HG03139 (cell line): Measurements from ENCODE around the gene SCAMP2.

Experiments
- ATAC-seq: cut with Tn5 transposase; IDR thresholded peaks from one replicate; pipeline ENCODE4 v1.9.1; 2021; ENCODE audit not compliant: unreplicated experiment

SCAMP2 gene

DNA sequence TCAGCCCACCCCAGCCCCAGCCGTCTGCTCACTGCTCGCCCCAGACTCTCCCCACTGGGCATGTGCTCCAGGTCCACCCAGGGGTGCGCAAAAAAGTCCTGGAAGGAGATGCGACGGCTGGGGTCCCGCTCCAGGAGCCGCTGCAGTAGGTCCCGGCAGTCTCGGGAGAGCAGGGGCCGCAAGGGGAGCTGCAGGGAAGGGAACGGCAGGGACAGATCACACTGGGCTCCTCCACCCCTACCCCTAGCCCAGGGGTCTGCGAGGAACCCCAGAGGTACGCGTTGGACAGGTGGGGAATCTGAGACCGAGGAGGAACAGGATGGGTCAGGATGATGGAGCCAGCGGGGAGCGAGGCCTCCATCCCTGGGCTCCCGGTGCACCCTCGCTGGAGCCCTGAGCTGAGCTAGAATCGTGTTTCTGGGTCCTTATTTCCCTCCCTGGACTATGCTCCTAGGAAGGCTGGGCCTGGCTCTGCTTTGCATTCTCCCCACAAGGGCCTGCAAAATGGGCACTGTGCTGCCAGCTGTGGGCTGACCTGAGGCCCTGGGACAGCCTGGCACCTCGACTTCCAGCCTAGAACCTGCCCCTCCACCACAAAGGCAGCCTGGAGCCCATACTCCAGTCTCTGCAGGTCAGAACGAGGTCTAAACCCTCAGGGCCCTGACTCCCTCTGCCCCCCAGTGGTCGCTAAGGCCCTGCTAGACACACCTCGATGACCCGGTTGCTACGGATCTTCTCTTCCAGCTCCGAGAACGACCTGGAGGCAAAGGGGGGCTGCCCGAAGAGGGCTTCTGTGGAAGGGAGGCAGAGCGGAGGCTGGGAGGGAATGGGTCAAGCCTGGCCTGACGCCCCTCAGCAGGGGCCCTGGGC is 33.4 kb downstream of the SCAMP2 start:
- ATAC-seq = no peak

DNA sequence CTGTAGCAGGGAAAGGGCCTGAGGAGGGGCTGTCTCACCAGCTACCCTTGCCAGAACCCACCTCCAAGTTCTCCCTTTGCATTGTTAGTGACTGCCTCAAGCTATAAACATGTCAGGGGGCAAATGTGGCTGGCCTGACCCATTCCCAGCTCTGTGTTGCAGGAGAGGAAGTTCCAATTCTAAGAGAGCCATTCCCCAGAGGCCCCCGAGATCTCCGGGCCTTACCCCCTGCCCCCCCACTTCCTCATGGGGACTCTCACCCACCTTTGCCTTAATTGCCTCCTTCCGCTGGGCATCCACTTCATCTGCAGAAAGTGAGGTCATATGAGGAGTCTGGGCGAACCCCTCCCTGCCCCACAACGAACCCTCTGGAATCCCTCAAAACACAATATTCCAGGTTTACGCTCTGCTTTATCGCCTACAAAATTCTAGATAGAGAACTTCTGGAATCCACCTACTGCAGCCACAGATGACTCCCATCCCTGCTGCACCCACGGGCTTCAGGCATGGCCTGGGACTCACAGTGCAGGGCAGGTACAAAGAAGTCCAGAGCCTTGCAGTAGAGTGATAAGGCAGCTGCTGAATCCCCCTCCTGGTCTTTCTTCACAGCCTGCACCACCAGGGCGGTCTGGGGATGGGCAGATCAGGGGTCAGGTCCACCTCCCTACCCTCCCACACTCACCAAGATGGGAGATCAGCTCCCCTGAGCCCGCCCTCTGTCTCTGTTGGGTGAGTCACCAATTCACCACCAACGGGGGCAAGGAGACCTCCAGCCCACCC is 34.2 kb downstream of the SCAMP2 start:
- no peak for ATAC-seq

DNA sequence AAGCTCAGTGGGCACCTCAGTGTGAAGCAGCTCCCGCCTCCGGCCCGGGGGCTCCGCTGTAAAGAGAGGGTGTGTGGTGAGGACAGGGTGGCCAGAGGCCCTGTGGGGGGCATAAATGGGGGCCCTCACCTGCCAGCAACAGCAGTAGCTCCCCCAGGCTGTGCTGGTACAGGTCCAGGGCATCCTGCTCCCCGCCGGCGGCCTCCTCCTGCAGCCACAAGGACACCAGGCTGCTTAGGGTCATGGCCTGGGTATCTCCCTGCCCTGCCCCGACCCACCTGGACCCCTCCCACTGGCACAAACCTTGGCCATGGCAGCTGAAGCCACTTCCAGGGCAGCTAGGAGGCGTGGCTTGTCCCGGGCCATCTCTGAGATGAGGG is 35.0 kb downstream of the SCAMP2 start:
- no peak for ATAC-seq

GRCh38 chr15:74837482-74838136 is 35.6 kb downstream of the SCAMP2 start:
- ATAC-seq = no peak

DNA sequence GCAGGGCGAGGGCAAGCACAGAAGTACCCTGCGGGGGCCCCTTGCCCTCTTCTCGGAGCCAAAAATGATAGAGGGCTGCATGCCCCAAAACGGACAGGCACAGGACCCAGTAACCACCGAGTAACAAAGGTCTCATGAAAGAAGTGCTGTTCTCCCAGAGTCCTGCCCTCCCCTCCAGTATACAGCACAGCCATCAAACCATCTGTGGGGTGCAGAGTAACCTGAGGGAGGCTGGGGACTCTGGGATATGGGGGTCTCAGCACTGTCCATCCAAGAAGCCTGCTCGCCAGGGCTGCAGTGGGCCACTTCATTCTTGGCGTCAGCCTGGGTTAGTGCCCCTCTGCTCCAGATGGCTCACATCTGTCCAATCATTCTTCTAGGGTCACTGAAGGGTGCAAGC is 36.3 kb downstream of the SCAMP2 start:
- no peak for ATAC-seq

- no peak for ATAC-seq
Observed at GRCh38 chr15:74835312-74835823, 37.8 kb downstream of the SCAMP2 start.

GRCh38 chr15:74833376-74834107 is 39.6 kb downstream of the SCAMP2 start:
- ATAC-seq = no peak

DNA sequence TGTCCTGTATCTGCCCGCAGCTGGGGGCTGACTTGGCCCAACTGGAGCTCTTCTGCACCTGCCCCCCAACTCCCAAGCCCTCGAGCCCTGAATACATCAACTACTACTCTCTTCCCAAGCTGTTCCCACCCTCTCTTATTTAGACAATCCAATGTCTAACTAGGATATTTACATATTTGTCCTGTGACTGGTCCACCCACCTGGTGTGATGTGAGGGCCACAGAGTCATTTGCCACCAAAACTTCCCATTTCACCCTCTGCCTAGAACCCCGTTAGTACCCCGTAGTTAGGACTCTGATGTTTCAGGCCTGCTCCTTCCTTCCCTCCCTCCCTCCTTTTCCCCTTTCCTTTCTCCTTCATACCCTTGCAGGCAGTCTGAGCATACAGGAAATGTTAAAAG is 40.3 kb downstream of the SCAMP2 start:
- no peak for ATAC-seq

DNA sequence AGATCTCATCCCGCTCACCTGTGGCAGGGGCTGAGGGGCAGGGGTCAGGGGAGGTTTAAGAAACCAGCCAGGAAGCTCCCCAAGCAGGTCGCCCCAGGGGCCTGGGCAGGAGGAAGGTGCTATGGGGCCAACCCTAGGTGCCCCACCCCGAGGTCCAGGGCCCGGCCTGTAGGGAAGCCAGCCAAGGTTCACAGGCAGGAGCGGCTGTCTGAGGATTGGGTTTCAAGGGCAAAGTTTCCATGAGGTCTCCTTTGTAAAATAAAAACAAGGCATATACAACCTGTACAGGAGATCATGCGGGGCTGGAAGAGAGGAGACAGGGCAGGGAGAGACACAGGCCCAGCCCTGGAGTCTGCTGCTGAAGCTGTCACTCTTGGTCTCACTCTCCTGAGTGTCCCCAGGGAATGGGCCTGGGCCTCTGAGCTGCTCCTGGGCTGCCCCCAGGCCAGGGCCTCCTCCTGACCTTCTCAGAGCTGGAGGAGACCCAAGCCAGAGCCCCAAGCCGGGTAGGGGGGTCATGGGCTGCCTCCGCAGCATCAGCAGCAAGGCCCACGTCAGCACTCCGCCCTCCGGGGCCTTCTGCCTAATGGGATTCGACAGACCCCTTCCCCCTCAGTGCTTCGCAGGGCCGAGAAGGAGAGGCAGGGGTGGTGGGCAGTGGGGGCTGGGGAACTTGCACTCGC is 41.2 kb downstream of the SCAMP2 start:
- no peak for ATAC-seq

GRCh38 chr15:74830868-74831267 is 42.3 kb downstream of the SCAMP2 start:
- ATAC-seq = no peak

GRCh38 chr15:74829991-74830390 is 43.2 kb downstream of the SCAMP2 start:
- no peak for ATAC-seq

DNA sequence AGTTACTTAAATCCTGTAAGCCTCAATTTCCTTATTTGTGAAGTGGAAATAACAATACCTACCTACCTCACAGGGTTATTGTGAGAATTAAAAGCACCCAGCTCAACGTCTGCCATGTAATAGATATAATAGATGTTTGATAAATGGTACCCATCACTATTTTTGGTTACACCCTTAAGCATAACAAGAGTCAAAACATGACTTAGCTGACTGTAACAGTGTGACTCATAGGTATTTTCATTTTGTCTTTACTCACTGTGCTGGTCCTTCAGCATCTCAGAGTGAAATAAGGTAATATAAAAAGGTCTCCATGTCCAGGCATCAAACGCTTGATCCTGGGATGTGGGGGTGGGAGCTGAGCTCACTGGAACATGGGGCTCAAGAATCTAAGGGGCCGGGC is 43.7 kb downstream of the SCAMP2 start:
- no peak for ATAC-seq

- no peak for ATAC-seq
Observed at GRCh38 chr15:74828835-74829234, 44.3 kb downstream of the SCAMP2 start.

DNA sequence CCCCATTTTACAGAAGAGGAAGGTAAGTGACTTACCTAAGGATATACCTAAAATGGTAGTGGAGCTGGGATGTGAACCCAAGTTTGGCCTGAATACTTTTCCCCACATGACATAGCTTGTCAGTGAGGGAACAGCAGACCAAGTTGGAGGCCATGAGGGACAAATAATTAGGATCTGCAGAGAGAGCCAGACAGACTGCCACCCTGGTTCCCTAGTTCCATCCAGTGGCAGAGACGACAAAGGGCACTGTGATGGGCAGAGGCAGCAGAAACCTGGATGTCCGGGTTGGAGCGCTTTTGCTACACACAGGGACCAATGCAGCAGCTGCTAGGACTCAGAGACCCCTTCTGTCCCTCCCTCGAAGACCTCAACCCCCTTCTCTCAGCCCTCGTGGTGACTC is 45.6 kb downstream of the SCAMP2 start:
- no peak for ATAC-seq

- ATAC-seq = no peak
Observed at GRCh38 chr15:74826921-74827320, 46.2 kb downstream of the SCAMP2 start.

DNA sequence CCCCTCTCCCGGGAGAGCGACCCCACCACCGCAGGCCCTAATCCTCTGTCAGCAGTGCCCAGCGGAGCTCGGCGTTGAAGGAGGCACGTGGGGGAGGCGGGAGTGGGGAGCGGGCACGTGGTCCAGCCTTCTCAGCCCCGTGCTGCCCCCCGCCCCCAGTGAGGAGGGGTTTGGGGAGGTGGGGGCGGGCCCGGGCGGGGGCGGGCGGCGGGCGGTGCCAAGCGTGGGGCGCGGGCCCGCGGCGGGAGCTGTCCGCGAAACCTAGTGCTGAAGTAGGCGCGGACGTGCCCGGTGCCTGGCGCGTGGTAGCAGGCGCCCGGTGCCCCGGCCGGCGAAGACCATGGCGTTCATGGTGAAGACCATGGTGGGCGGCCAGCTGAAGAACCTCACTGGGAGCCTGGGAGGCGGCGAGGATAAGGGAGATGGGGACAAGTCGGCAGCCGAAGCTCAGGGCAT is 46.8 kb downstream of the SCAMP2 start, which contains the start of gene CPLX3:
CPLX3 (plus strand) TSS at position 264 of the 456 bp plus-strand sequence; CDS start at position 341, 77 bp downstream.
- no peak for ATAC-seq

DNA sequence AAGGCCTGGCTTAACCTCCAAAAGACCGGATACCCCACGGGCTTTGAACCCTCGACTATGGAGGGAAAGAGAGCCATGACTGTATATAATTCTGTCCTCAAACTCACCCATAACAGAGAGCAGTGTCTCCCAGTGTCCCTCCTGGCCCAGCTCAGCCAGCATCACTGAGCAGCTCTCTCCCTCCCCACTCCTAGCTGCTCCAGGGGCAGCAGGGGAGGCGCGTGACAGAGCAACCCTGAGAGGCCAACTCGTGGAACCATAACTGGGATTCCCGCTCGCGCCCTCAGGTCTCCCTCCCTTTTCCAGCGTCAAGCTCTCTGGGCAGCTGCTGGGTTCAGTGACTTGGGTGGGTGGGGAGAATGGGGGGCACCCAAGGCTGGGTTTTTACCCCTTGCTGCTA is 47.3 kb downstream of the SCAMP2 start:
- ATAC-seq = no peak

DNA sequence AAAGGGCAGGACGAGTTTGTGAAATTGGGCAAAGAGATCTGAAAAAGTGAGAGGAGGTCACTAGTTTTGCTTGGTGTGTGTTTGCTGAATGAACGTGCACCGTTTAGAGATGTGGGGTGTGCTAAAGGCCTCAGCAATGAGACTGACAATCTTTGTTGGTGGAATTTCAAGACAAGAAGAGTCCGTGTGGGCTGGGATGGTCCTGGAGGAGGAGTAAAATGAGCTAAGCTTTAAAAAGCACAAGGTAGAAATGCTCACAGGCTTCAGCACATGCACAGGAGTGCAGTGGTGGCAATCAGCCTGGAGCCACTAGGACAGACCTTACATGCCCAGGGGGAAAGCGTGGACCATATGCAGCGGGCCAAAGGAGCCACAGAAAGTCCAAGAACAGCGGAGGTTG is 48.2 kb downstream of the SCAMP2 start:
- ATAC-seq = no peak

GRCh38 chr15:74823324-74823723 is 49.8 kb downstream of the SCAMP2 start:
- no peak for ATAC-seq

GRCh38 chr15:74822233-74822632 is 50.9 kb downstream of the SCAMP2 start:
- no peak for ATAC-seq
